ELR (cell line): Measurements from ENCODE around the gene B3GAT1.

Experiments
- DNase-seq: peaks from one replicate; pipeline ENCODE4 v3.0.0-alpha.2; 2015; ENCODE audit warnings: low read depth

Gene B3GAT1

DNA sequence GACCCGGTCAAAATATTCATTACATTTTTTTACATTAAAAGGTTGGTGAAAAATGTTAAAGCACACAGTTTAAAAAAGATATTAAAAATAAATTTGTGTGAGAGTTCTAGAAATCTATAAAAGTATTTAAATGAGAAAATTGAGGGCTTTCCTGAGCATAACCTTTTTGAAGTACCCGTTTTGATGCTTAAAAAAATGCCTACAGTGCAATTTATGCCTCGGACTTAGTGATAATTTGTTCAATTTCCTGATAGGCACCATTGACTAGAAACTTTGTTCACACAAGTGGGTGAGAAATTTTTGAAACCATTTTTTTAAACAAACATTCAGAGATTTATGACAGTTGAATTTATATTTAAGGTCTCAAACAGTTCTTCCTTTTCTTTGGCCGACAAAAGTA lies 29.7 kb upstream of the B3GAT1 start:
- no peak for DNase-seq

DNA sequence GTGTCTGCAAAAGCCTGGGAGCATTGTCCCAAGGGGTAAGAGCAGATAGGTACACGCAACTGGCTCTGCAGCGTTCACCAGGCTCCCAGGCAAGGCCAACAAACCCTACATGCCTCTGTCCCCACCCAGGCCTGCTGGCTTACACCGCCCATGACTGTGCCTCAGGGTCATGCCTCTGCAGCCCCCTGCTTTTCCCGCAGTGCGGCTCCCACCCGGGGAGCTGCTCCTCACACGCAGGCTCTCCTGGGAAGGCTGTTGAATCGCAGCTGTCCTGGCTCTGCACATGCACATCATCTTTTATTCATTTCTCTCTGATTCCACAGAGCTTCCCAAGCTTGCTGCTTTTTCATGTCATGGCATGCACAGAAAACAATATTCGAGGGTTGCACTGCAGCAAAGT lies 29.2 kb upstream of the B3GAT1 start:
- no peak for DNase-seq

DNA sequence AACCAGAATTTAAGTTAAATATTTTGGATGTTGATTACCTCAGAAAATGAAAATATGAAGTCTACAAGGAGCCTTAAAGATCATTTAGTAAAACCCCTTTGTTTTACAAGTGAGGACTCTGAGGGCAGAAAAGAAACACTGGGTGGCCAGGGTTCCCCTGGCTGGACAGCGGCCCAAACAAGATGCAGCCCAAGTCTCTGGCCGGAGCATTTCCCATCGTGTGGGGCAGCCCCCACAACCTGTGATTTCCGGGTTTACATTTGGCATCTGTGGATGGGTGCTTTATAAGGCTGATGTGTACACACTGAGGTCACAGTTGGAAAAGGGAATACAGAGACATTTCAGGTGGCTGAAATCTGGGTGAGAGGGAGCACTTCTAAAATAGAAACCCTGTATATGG lies 28.8 kb upstream of the B3GAT1 start:
- DNase-seq, result no peak

DNA sequence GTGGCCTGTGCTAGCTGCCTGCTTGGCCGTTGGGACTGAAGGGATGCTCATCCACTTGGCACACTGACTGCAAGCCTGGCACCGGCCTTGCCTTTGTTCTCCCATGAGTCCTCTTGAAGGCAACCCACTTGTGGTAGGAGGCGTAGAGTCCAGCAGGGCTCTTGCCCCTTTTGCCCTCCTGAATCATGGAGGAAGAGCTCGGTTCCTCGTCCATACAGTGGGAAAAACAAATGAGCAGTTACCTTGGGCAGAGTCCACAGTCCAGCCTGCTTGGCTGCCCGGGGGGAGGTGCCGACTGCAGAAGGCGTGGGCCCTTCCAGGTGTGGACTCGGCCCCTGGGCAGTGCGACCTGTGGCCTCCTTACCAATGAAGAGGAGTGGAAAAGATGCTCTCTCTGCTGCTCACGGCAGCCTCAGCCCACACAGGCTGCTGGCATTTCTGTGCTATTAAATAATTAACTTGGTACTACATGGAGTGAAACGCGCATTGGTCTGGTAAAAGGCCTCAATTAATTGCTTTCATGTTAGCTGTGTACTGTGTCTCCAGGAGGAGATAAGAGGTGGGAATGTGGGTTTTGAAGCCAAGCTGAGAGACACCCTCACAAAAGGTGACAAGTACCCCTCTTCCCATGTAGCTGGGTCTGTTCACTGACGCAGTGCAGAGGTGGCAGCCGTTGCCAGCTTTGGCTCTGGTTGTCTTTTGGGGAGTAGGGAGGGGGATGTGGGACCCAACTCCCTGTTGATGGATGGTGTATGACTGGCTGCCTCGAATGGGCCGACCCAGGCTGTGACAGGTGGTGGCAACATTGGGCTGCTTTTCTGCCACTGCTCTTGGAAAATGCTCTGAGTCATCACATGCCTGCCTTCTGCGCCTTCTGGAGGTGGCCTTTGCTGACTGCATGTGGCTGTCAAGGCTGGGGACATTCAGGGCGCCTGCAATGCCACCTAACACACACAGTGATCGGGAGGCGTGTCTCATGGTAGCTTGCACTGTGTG lies 26.8 kb upstream of the B3GAT1 start:
- DNase-seq, result no peak

DNA sequence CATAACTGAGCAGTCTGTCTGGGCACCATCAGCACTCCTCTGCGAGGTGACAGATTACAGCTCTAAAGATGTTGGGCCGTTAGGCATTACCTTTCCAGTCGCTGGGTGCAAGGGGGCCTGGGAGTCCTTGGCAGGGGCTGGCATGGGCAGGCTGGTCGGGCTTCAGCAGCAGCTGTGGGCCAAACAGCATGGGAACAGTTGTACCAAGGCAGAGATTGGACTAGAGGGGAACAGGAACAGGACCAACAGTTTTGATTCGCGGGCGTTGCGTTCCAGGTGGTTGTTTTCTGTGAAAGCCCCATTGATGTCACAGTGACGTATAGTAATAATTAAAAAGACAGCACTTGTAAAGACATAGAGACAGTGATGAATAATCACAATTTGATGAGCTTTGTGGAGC lies 25.8 kb upstream of the B3GAT1 start:
- no peak for DNase-seq

DNA sequence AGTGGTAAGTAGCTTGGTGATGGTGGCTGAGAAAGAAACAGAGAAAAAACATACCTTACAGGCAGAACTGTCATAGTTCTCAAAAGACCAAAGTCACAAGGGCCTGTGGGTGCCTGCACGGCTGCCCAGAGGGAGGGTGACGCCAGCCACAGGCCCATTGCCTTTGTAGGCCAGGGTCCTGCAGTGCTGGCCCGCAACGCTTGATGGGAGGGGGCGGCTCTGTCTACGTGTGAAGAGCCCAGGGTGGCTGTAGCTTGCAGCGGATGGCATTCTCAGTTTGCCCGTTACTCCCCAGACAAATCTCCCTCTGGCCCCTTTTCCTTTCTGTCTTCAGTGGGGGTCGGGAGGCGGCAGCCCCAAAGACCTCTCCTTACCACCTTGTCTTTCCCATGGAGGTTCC lies 24.7 kb upstream of the B3GAT1 start:
- no peak for DNase-seq

DNA sequence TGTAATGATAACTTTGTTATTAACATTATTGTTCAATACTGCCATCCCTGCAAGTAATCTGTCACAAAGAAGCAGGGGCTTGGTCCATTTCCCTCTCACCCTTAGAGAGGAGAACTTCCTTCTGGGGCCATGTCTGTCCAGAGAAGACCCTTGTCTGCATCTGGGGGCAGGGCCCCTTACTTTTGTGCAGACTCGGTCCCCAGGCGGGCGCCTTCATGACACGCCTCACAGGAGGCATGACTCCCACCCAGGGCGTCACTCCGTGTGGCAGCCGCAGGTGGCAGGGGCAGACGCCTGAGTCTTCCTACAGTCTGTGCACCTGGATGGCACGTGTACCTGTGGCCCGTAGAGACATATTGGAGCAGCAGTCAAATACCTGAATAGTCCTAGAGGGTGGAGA lies 21.8 kb upstream of the B3GAT1 start:
- DNase-seq, result no peak

DNA sequence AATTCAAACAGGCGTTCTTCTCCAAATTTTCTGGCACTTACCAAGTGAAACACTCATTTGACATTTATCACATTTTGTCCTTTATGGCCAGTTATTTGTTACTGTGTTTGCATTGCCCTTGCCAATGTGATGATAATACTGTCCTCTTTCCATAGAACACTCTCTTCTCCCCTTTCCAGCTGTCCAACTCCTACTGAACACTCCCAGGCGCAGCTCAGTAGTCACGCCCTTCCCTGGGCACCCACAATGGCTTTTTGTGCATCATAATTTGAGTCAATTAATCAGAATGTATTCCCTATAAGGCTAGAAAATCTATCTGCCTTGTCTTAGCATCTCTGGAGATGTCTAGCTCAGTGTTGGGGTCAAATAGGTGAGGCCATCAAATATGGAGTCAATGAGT lies 21.2 kb upstream of the B3GAT1 start:
- no peak for DNase-seq

DNA sequence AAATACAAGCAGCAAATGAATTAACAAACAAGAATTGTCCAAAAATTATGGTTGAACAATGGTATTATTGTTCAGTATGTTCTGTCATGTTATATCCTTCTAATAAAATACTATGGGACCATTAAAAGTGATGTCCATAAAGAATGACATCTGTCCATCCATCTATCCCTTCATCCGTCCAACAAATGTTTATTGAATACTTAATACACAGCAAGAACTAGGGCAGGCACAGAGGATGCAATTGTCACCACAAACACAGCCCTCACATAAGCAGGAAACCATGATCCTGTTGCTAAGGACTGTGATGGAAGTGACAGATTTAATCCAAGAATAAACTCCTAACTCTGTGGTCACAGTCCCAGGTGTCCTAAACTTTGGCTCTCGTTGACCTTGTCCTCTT lies 20.7 kb upstream of the B3GAT1 start:
- DNase-seq, result no peak

DNA sequence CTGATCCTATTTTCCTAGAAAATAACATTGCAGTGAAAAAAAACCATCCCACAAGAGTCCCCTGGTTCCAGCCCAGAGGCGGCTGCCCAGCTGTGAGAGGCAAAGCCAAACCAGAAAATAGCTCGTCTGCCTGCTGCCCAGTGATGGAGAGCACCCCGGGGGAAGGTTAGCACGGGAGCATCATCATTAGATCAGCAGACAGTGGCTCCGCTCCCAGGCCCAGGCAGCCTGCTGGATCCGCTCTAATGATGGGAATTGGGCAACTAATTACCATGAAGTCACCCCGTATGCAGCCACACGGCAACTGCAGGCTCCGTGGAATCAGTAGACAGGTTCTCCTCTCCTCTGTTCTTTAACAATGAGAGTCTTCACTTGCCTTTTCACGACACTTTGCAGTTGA lies 17.1 kb upstream of the B3GAT1 start:
- no peak for DNase-seq

DNA sequence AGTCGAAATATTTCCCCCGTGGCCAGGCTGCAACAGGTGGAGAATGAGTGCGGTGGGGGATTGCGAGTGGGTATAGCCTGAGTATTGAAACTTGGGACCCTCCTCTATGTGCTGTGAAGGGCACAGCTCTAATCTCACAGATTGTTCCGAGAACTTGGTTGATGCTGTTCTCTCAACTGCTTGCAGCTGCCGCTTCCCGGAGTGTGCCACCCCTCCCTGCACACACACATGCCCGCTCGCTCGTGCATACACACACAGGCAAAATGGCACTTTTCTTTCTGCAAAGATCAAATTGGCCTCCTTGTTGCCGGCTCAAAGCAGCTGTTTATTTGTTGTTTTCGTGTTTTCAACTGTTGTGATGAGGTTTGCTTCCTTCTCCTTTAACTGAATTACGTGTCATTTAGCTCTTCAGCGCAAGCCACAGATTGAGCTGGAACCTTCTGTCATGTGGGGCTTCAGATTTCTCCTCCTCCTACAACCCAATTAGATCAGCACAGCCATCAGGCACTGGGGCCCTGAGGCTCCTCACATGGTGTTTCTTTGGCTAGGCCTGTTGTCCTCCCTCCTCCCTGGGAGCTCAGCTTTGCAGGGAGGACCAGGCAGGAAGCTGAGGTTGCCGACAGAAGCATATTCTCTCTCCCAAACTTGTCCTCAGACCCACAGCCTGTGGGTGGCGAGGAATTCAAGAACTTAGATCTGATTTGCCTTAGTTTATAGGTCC lies 13.9 kb upstream of the B3GAT1 start:
- no peak for DNase-seq

DNA sequence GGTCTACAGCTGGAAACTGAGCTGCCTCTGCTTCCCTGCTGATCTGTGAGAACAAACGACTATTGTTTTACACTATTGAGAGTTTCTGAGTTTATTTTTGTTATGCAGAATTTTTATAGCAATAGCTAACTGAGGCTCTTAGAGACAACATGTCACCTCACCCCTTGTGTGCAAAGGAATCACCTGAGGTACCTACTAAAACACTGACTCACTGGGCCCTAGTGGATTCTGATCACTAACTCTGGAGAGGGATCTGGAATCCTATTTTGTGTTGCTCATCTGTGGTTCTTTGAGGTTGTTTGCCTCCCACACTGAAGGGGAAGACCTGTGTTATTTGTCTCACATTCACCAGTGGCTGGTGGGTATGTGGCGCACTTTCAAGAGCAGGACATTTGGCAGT lies 13.4 kb upstream of the B3GAT1 start:
- no peak for DNase-seq

DNA sequence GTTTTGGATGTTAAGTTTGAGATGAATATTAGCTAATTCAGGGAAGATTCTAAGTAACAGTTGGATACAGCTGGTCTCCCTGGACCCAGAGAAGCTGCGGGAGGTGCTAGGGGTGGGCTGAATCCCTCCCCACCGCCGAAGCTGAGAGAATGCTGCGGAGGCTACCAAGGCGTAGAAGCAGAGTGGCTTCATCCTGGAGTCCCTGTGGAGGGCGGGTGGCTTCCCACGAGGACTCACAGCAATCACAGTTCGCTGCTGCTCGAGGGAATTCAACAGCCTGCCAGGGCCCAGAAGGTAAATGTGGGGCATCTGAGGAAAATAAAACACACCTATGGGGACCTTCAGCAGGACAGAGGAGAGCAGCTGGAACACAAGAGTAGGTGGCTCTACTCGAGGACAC lies 11.1 kb upstream of the B3GAT1 start:
- no peak for DNase-seq

DNA sequence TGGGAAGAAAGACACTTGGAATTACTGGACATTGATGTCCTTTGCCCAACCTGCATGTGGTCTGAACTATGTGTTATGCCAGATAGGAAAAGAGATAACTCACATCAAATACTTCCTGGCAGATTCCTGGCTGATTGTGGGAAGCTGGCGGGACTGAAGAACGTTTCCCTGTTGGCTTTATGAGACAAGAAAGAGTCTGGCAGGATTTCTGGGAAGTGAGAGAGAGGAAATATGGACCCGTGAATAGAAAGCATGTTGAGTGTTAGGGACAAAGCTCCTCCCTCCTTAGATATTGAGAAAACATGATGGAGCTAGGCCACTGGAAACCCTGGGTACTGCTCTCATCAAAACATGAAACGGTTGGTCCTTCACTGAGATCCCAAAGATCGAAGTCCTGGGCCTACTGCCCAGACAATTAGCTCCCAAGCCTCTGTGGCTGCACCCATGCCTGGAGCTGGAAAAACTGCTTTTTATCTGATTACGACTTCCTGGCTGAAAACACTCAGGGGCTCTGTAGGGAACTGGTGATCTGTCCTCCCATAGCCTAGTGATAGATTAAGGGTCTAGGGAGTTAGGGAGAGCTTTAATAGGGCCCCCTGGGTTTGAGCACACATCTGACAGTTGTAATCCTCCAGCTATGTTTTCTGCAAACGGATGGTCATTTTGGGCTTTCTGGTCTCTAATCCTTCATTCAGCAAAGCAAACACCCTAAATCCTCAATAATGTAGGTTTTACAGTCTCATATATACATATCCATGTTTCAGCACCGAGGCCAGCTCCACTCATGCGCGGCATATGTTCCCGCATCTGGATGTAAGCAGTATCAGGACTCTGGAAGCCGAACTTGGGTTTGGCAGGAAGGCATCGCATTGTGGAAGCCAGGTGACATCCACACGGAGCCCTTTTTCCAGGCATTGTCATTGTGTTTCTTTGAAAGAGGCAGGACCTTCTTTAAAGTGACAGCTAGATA lies 6.1 kb upstream of the B3GAT1 start:
- DNase-seq, result peak; percentile 4

DNA sequence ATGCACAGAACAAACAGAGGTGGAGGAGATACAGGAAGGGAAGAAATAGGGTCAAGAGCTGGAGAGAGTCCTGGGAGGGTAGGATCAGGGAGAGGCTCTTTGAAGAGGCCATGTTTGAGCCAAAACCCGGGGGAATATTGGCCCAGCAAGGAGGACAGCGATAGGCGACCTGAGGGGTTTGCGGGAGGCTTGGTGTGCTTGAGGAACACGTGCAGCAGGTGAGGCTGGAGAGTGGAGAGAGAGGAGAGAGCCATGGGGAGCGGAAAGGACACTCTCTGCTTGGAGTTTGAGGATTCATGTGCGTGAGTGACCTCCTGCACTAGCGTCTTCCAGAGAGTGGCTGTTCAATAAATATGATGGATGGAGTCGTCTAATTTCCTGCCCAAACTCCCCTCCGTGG lies 4.7 kb upstream of the B3GAT1 start:
- DNase-seq, result no peak

DNA sequence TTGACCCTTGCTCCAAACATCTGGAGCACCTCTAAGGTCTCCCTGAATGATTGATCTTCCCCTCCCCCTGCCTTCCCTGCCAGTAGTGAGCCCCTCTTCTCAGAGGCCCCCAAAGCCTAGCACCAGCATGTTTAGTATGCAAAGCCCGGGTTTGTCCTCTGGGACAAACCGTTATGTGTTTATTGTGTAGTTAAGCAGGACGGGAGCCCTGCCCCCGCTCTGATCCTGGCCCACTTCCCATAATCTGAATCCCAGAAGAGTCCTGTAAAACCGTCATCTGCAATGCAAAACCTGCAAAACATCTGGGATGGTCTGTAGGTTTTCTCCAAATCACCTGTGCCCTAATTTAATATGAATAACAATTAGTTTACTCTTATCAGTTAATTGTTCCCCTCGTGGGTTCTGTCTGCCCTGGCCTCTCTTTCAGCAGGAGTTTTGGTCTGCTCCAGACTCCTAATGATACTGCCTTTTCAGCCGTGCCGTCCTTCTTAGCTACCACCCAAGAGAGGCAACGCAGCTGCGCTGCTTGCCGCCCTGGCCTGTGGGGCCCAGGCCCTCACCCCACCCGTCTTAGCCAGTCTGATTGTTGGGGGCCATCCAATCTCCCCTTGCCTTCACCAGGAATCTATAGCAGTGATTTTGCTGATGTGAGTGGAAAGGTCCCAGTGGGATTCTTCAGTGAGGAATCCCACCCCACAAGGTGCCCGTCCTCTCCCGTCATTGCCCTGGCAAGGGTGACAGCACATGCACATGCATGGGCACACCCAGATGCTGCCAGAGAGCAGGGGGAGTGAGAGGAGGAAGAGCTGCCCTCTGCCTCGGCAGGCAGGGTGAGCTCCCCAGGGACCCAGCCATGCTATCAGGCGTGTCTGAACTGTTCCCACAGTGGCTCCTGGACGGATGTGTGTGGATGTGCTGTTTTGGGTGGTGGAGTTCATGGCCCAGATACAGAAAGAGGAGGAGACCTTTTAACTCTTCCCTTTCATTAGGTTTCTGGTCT lies 3.0 kb upstream of the B3GAT1 start:
- DNase-seq, result no peak

DNA sequence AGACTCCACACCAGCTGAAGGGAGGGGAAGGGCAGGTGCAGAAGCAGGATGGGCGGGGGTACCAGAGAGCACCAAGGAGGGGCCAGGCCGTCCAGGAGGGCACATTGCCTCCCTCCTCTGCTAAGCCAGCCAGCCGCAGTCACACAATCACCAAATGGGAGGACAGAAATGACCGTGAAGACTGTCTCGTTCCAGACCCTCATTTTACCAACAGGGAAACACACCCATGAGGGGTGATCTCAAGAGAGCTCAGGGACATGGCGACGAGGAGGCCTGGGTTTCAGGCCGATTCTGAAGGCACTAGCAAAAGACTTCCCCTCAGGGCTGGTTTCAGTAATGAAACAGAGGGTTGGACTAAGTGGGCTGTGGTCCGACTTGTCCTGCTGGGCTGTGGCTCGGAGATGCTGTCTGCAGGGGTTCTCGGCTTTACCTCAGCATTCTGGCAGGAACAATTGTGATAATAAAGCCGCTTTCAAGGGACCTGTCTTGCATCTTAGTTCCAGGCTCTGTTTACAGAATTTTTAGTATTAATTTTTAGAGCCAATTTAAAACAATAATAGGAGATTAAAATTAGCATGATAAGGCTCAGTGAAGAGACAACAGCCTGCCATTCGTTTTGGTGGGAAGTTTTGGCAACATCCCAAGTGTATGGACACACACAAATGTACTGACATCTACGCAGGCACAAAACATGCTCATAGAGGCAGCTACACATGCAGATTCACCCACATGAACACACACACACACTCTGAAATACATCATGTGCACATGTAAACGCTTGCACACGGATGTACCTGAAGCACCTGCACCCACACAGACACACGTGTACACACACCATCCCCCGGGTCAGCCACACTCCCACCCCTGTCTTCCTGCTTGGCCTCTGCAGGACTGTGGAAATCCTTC lies 2.0 kb upstream of the B3GAT1 start:
- no peak for DNase-seq

DNA sequence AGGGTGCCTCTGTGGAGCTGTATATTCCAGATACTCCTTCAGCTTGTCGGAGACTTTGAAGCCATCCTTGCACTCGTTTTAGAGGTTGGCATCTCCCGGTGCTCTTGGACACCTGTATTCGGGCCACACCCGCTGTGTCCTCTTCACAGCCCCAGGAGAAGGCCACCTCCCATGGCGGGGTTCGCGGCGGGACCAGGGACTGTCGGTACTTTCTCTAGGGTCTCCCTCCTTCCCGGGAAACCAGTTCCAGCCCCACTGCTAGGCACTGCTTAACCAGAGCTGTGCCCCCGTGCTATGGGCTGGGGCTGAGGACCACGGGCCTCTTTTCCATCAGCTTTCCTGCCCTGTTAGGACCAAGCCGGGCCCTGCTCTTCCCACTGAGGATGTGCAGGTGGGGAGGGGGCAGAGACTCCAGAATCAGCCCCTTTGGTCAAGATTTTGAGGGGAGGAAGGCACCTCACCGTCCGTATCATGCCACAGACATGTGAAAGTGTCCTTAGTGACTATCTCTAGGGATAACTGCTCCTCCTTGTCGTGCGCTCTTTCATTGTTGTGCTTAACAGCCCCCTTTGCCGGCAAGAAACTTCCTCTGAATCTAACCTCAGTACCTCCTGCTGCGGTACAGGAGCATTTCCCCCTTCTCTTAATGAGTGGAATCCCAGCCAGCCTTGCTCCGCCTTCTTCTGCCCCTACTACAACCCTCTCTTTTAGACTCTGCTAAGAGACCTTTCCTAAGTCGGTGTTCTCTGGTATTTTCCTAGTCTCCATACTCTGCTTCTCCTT lies 1.2 kb upstream of the B3GAT1 start:
- DNase-seq, result no peak

DNA sequence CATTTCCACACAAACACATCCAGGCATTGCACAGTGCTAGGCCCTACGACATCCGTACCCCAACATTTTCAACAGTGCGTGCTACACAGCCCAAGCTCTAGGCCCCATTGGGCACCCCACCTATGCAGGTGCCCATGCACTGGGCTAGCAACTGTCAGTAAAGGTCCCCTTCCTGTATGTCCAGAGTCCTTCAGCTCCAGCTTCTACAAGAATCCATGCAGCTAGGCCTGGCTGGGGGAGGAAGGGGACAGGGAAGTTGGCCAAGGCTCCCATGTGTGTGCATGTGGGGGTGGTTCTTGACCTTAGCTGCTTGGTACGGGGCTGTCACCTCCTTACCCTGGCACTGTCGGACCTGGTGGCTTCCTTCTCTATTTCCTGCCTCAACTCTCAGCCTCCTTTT lies 1.3 kb downstream of the B3GAT1 start:
- DNase-seq, result no peak
